Measurements from ENCODE around the gene SHB.

- TF ChIP-seq CTCF (IDR thresholded peaks at IDR 0.05) = no peak
- no peak for TF ChIP-seq POLR2A (IDR thresholded peaks at IDR 0.05)
Measured at GRCh38 chr9:38109601-38110000, 40.6 kb upstream of the SHB start.

Measured in lower leg skin (tissue), 3 donors.